ENCODE results near the gene GALNT1.

DNA sequence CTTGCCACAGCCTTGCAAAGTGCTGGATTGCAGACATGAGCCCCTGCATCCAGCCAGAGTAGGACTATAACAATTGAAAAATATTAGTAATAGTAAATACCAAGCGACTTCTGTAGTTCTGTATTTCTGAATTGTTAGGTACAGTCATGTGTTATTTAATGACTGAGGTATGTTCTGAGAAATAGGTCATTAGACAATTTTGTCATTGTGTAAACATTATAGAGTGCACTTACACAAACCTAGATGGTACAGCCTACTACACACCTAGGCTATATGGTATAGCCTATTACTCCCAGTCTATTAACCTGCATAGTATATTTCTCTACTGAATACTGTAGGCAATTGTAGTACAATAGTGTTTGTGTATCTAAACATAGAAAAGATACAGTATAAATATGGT lies 92.1 kb downstream of the GALNT1 start:
- TF ChIP-seq, protein P1, sequence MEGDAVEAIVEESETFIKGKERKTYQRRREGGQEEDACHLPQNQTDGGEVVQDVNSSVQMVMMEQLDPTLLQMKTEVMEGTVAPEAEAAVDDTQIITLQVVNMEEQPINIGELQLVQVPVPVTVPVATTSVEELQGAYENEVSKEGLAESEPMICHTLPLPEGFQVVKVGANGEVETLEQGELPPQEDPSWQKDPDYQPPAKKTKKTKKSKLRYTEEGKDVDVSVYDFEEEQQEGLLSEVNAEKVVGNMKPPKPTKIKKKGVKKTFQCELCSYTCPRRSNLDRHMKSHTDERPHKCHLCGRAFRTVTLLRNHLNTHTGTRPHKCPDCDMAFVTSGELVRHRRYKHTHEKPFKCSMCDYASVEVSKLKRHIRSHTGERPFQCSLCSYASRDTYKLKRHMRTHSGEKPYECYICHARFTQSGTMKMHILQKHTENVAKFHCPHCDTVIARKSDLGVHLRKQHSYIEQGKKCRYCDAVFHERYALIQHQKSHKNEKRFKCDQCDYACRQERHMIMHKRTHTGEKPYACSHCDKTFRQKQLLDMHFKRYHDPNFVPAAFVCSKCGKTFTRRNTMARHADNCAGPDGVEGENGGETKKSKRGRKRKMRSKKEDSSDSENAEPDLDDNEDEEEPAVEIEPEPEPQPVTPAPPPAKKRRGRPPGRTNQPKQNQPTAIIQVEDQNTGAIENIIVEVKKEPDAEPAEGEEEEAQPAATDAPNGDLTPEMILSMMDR (IDR thresholded peaks at IDR 0.05), result no peak
- no peak for TF ChIP-seq CEBPB (IDR thresholded peaks at IDR 0.05)
- TF ChIP-seq, protein P2, sequence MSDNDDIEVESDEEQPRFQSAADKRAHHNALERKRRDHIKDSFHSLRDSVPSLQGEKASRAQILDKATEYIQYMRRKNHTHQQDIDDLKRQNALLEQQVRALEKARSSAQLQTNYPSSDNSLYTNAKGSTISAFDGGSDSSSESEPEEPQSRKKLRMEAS (IDR thresholded peaks at IDR 0.05), result no peak
- TF ChIP-seq PHF8 (IDR thresholded peaks at IDR 0.05; ENCODE audit: borderline replicate concordance, low read depth), result no peak
- no peak for TF ChIP-seq EP300 (IDR thresholded peaks at IDR 0.05)
- TF ChIP-seq, protein P3, sequence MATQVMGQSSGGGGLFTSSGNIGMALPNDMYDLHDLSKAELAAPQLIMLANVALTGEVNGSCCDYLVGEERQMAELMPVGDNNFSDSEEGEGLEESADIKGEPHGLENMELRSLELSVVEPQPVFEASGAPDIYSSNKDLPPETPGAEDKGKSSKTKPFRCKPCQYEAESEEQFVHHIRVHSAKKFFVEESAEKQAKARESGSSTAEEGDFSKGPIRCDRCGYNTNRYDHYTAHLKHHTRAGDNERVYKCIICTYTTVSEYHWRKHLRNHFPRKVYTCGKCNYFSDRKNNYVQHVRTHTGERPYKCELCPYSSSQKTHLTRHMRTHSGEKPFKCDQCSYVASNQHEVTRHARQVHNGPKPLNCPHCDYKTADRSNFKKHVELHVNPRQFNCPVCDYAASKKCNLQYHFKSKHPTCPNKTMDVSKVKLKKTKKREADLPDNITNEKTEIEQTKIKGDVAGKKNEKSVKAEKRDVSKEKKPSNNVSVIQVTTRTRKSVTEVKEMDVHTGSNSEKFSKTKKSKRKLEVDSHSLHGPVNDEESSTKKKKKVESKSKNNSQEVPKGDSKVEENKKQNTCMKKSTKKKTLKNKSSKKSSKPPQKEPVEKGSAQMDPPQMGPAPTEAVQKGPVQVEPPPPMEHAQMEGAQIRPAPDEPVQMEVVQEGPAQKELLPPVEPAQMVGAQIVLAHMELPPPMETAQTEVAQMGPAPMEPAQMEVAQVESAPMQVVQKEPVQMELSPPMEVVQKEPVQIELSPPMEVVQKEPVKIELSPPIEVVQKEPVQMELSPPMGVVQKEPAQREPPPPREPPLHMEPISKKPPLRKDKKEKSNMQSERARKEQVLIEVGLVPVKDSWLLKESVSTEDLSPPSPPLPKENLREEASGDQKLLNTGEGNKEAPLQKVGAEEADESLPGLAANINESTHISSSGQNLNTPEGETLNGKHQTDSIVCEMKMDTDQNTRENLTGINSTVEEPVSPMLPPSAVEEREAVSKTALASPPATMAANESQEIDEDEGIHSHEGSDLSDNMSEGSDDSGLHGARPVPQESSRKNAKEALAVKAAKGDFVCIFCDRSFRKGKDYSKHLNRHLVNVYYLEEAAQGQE (IDR thresholded peaks at IDR 0.05), result no peak
- TF ChIP-seq POLR2A (IDR thresholded peaks at IDR 0.05; ENCODE audit: low read length), result no peak
- TF ChIP-seq, protein P4, sequence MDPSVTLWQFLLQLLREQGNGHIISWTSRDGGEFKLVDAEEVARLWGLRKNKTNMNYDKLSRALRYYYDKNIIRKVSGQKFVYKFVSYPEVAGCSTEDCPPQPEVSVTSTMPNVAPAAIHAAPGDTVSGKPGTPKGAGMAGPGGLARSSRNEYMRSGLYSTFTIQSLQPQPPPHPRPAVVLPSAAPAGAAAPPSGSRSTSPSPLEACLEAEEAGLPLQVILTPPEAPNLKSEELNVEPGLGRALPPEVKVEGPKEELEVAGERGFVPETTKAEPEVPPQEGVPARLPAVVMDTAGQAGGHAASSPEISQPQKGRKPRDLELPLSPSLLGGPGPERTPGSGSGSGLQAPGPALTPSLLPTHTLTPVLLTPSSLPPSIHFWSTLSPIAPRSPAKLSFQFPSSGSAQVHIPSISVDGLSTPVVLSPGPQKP (IDR thresholded peaks at IDR 0.05; ENCODE audit: low read depth, low read length), result no peak
- no peak for TF ChIP-seq SMC3 (IDR thresholded peaks at IDR 0.05)
